Sigmoid colon (tissue), 4 donors: ENCODE measurements around the gene COMMD1.

Source experiments
- EP300 ChIP-seq, 4 donors: sonication (generic); formaldehyde crosslinking; IDR thresholded peaks; one replicate each; pipeline ENCODE4 v1.6.1; 2017; ENCODE audit warnings: antibody characterized with exemption in 4 of 4
- POLR2A ChIP-seq, 2 donors: fragments of 450-650 bp; IDR thresholded peaks; one replicate each; pipeline ENCODE4 v1.6.1; 2016; ENCODE audit warnings: antibody characterized with exemption in 2 of 2, mild to moderate bottlenecking in 2 of 2, moderate library complexity in 2 of 2
- POLR2AphosphoS5 ChIP-seq, 4 donors: sonication (generic); formaldehyde crosslinking; IDR thresholded peaks; one replicate each; pipeline ENCODE4 v1.6.1; 2017; ENCODE audit warnings: antibody characterized with exemption in 4 of 4
- TF ChIP-seq, protein P1 (sequence below), 4 experiments: fragments of 450-650 bp in 3 of 4; fragments of 200-600 bp in 1 of 4; IDR thresholded peaks; one replicate each; pipeline ENCODE4 v1.5.1; 2016 to 2019; ENCODE audit warnings: antibody characterized with exemption in 4 of 4, mild to moderate bottlenecking in 3 of 4, moderate library complexity in 2 of 4

DNA sequence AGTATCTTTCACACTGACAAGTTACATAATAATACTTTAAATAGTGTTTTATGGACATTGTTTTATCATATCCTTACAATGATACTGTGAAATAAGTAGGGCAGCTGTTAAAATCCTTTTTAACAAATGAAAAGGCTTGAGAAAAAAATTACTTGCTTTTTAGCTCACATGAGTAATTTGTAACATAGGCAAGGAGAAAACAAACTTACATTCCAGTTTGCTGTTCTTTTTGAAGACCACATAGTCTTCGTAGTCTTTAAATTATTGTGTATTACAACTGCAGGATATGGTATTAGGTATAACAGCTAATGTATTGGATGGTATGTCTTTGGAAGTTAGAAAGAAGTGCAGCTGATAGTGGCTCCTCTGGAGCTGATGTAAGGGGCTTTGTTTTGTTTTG is 130.8 kb downstream of the COMMD1 start:
- TF ChIP-seq POLR2AphosphoS5 (IDR thresholded peaks at IDR 0.05) (no peak), POLR2A (IDR thresholded peaks at IDR 0.05) (no peak), EP300 (IDR thresholded peaks at IDR 0.05) (no peak)
- TF ChIP-seq, protein P1, sequence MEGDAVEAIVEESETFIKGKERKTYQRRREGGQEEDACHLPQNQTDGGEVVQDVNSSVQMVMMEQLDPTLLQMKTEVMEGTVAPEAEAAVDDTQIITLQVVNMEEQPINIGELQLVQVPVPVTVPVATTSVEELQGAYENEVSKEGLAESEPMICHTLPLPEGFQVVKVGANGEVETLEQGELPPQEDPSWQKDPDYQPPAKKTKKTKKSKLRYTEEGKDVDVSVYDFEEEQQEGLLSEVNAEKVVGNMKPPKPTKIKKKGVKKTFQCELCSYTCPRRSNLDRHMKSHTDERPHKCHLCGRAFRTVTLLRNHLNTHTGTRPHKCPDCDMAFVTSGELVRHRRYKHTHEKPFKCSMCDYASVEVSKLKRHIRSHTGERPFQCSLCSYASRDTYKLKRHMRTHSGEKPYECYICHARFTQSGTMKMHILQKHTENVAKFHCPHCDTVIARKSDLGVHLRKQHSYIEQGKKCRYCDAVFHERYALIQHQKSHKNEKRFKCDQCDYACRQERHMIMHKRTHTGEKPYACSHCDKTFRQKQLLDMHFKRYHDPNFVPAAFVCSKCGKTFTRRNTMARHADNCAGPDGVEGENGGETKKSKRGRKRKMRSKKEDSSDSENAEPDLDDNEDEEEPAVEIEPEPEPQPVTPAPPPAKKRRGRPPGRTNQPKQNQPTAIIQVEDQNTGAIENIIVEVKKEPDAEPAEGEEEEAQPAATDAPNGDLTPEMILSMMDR (IDR thresholded peaks at IDR 0.05) = no peak
